Liver (tissue), 9 donors: Measurements from ENCODE around the gene SGK1. TPM values are rescaled to one million over a fixed set of nuclear protein-coding genes. Genes with fewer than 3 reads are reported as not detected.
A peak's percentile ranks its signal among the peaks of the same experiment; 100 is the strongest.

Experiments
- DNase-seq: peaks from one replicate; pipeline ENCODE4 v3.0.0-alpha.2; 2017; ENCODE audit warnings: low spot score
- H3K27ac ChIP-seq, 2 donors: one replicate each; pipeline ENCODE4 v1.7.0; 2013; ENCODE audit warnings: inconsistent platforms in 2 of 2, low read length in 2 of 2, control low read depth in 1 of 2, low read depth in 1 of 2, mild to moderate bottlenecking in 1 of 2
- H3K27me3 ChIP-seq, 4 donors: one replicate each; pipeline versions ENCODE4 v1.6.1 to v1.7.0; 2013; ENCODE audit warnings: low read length in 3 of 4, inconsistent platforms in 1 of 4, mild to moderate bottlenecking in 1 of 4, moderate library complexity in 1 of 4; ENCODE audit not compliant: control insufficient read depth in 4 of 4, insufficient read depth in 4 of 4
- H3K36me3 ChIP-seq, 4 donors: one replicate each; pipeline versions ENCODE4 v1.6.1 to v1.7.0; 2013; ENCODE audit warnings: low read length in 3 of 4, mild to moderate bottlenecking in 3 of 4, low read depth in 1 of 4, moderate library complexity in 1 of 4; ENCODE audit not compliant: control insufficient read depth in 4 of 4, insufficient read depth in 3 of 4
- H3K4me1 ChIP-seq, 4 donors: one replicate each; pipeline versions ENCODE4 v1.6.1 to v1.7.0; 2013; ENCODE audit warnings: low read length in 3 of 4, mild to moderate bottlenecking in 3 of 4, moderate library complexity in 1 of 4; ENCODE audit not compliant: control insufficient read depth in 4 of 4, insufficient read depth in 4 of 4
- H3K4me3 ChIP-seq, 3 donors: one replicate each; pipeline versions ENCODE4 v1.6.1 to v1.7.0; 2013; ENCODE audit warnings: low read length in 3 of 3, control low read depth in 1 of 3, low read depth in 1 of 3, mild to moderate bottlenecking in 1 of 3
- H3K9ac ChIP-seq, 2 donors: one replicate each; pipeline ENCODE4 v1.7.0; 2013; ENCODE audit warnings: low read length in 2 of 2, mild to moderate bottlenecking in 2 of 2, moderate library complexity in 2 of 2, control low read depth in 1 of 2, low read depth in 1 of 2
- H3K9me3 ChIP-seq, 4 donors: one replicate each; pipeline versions ENCODE4 v1.6.1 to v1.7.0; 2013; ENCODE audit warnings: low read length in 3 of 4; ENCODE audit not compliant: control insufficient read depth in 4 of 4
- CTCF ChIP-seq: fragments of 150-350 bp; IDR thresholded peaks from 2 replicates; pipeline ENCODE4 v1.5.1; 2017; ENCODE audit warnings: improper control_type of control experiment, low read depth, low read length; ENCODE audit not compliant: missing input control
- EGR1 ChIP-seq, 2 donors: IDR thresholded peaks; 2 replicates each; pipeline ENCODE4 v1.6.1; 2016 to 2018; ENCODE audit warnings: antibody characterized with exemption in 2 of 2, low read depth in 2 of 2
- FOXA1 ChIP-seq: IDR thresholded peaks from 2 replicates; pipeline ENCODE4 v1.6.1; 2016; ENCODE audit warnings: antibody characterized with exemption
- FOXA2 ChIP-seq: IDR thresholded peaks from 2 replicates; pipeline ENCODE4 v1.6.1; 2016; ENCODE audit warnings: antibody characterized with exemption
- GABPA ChIP-seq, 2 donors: IDR thresholded peaks in 1 of 2; conservative IDR thresholded peaks in 1 of 2; 2 replicates each; pipeline ENCODE4 v1.6.1; 2016; ENCODE audit warnings: antibody characterized with exemption in 2 of 2, mild to moderate bottlenecking in 1 of 2, moderate library complexity in 1 of 2
- HNF4G ChIP-seq: IDR thresholded peaks from 2 replicates; pipeline ENCODE4 v1.6.1; 2016; ENCODE audit warnings: antibody characterized with exemption
- NR2F2 ChIP-seq: IDR thresholded peaks from 2 replicates; pipeline ENCODE4 v1.6.1; 2016; ENCODE audit warnings: antibody characterized with exemption
- REST ChIP-seq: IDR thresholded peaks from 2 replicates; pipeline ENCODE4 v1.6.1; 2016; ENCODE audit warnings: antibody characterized with exemption, mild to moderate bottlenecking
- RXRA ChIP-seq, 2 donors: IDR thresholded peaks; 2 replicates each; pipeline ENCODE4 v1.6.1; 2017 to 2018; ENCODE audit warnings: antibody characterized with exemption in 2 of 2, mild to moderate bottlenecking in 1 of 2
- SP1 ChIP-seq: IDR thresholded peaks from 2 replicates; pipeline ENCODE4 v1.6.1; 2018; ENCODE audit warnings: antibody characterized with exemption, mild to moderate bottlenecking
- TAF1 ChIP-seq: conservative IDR thresholded peaks from 2 replicates; pipeline ENCODE4 v1.6.1; 2016; ENCODE audit warnings: antibody characterized with exemption, mild to moderate bottlenecking
- YY1 ChIP-seq: IDR thresholded peaks from 2 replicates; pipeline ENCODE4 v1.6.1; 2016; ENCODE audit warnings: antibody characterized with exemption, mild to moderate bottlenecking
- ZBTB33 ChIP-seq: IDR thresholded peaks from 2 replicates; pipeline ENCODE4 v1.6.1; 2016; ENCODE audit warnings: antibody characterized with exemption
- WGBS: extraction: QIAGEN DNeasy Blood & Tissue Kit; methylation state at CpG from one replicate; pipeline ENCODE4 v1.1.7; 2013; 5-methylcytosine and 5-hydroxymethylcytosine counted together
- polyA plus RNA-seq, 2 donors: library from polyadenylated mRNA; stranded (reverse) in 1 of 2; unstranded in 1 of 2; fragments of 200-250 nt in 1 of 2; fragments of >200 nt in 1 of 2; fragmentation: Nextera tagmentation in 1 of 2; extraction: Ambion mirVana in 1 of 2; gene quantifications; one replicate each; pipeline versions ENCODE4 v1.2.1 to v1.2.3, GENCODE V29; 2013 to 2015
- total RNA-seq, 2 donors: library from RNA; depleted of rRNA; stranded (reverse); fragments of >200 nt; gene quantifications; one replicate each; pipeline ENCODE4 v1.2.3, GENCODE V29; 2014
- donor health status: healthy.
- donor health status: healthy.
- donor health status: healthy.
- donor health status: healthy.
- donor health status: healthy.

Gene SGK1
- total and polyA plus RNA-seq, 4 donors: 28.0 to 113 (median 35.4) TPM

- no peak for DNase-seq
- Histone ChIP-seq H3K4me3 (peak overlapping the region in 1 of 3 donors; percentile 61), H3K36me3 (no peaks in the 10 kb centered on the region), H3K9ac (no peak overlapping the region), H3K9me3 (no peaks in the 10 kb centered on the region), H3K4me1 (peaks cover 0 to 12% (median 7%) of the 10 kb centered on the region in 4 donors), H3K27me3 (no peaks in the 10 kb centered on the region), H3K27ac (no peak overlapping the region)
- TF ChIP-seq GABPA (IDR thresholded peaks at IDR 0.05 in 1 of 2, conservative IDR thresholded peaks at IDR 0.05 in 1 of 2) (no peak), FOXA2 (no peak), CTCF (no peak), REST (no peak), RXRA (IDR thresholded peaks at IDR 0.05) (no peak), ZBTB33 (no peak), SP1 (no peak), EGR1 (IDR thresholded peaks at IDR 0.05; ENCODE audit: low read depth in 2 of 2) (no peak), HNF4G (no peak)
- WGBS: 51% methylated on average over 6 of the region's 6 CpGs
These were observed 1.0 kb downstream of the SGK1 start for GRCh38 chr6:134316733-134317431.

- DNase-seq: peak; percentile 59
- Histone ChIP-seq H3K27me3 (no peaks in the 10 kb centered on the region), H3K4me1 (peaks cover 0 to 12% (median 7%) of the 10 kb centered on the region in 4 donors), H3K27ac (no peak overlapping the region), H3K9ac (no peak overlapping the region), H3K36me3 (no peaks in the 10 kb centered on the region), H3K9me3 (no peaks in the 10 kb centered on the region), H3K4me3 (no peak overlapping the region)
- 95% methylated on average over 2 of the region's 2 CpGs for WGBS
- TF ChIP-seq SP1: no peak
- TF ChIP-seq YY1: no peak
- TF ChIP-seq FOXA1: no peak
- no peak for TF ChIP-seq ZBTB33
- TF ChIP-seq HNF4G: no peak
- no peak for TF ChIP-seq TAF1
- no peak for TF ChIP-seq FOXA2
- no peak for TF ChIP-seq EGR1 (IDR thresholded peaks at IDR 0.05; ENCODE audit: low read depth in 2 of 2)
- TF ChIP-seq NR2F2: no peak
These were observed 1.9 kb downstream of the SGK1 start for GRCh38 chr6:134315974-134316441.
